SK-N-MC (cell line): Measurements from ENCODE around the gene DNAH8.

Source experiments
- DNase-seq: peaks from one replicate; pipeline ENCODE4 v3.0.0-alpha.2; 2011; ENCODE audit warnings: low read depth, low spot score
- H3K27ac ChIP-seq: fragments of 200-600 bp; sonication (generic); 2 replicates; pipeline ENCODE4 v1.5.1; 2016; ENCODE audit warnings: mixed run types
- H3K36me3 ChIP-seq: fragments of 200-600 bp; sonication (generic); 2 replicates; pipeline ENCODE4 v1.6.1; 2017; ENCODE audit warnings: antibody characterized with exemption, low read length, mixed read lengths; ENCODE audit not compliant: insufficient read depth
- H3K4me3 ChIP-seq: fragments of 200-600 bp; sonication (generic); 2 replicates; pipeline ENCODE4 v1.5.1; 2016
- H3K9ac ChIP-seq: fragments of 200-600 bp; sonication (generic); 2 replicates; pipeline ENCODE4 v1.8.0; 2017; ENCODE audit warnings: mixed run types, mixed read lengths; ENCODE audit not compliant: insufficient read length
- H3K9me3 ChIP-seq: fragments of 200-600 bp; sonication (generic); 2 replicates; pipeline ENCODE4 v1.6.1; 2017; ENCODE audit warnings: low read depth, mild to moderate bottlenecking, antibody characterized with exemption, low read length, moderate library complexity, mixed read lengths
- EZH2 ChIP-seq: fragments of 200-600 bp; sonication (generic); IDR thresholded peaks from one replicate; pipeline ENCODE4 v1.6.1; 2017; ENCODE audit warnings: antibody characterized with exemption
- FOXP2 ChIP-seq: optimal IDR thresholded peaks from 2 replicates; pipeline ENCODE3; 2011; ENCODE audit warnings: mild to moderate bottlenecking, moderate library complexity; ENCODE audit not compliant: insufficient read depth; ENCODE audit errors: extremely low read length, control extremely low read depth
- POLR2AphosphoS5 ChIP-seq: IDR thresholded peaks from 2 replicates; pipeline ENCODE4 v1.6.1; 2012; ENCODE audit warnings: mild to moderate bottlenecking, low read depth, low read length, borderline replicate concordance

The DNAH8 gene

GRCh38 chr6:39073471-39074355, 358.6 kb downstream of the DNAH8 start:
- Histone ChIP-seq H3K27ac (no peak overlapping the region), H3K9me3 (no peaks in the 10 kb centered on the region), H3K36me3 (no peaks in the 10 kb centered on the region), H3K9ac (no peak overlapping the region), H3K4me3 (no peak overlapping the region)
- TF ChIP-seq FOXP2: no peak
- TF ChIP-seq EZH2: no peak
- no peak for TF ChIP-seq POLR2AphosphoS5
- no peak for DNase-seq

GRCh38 chr6:39074486-39074885, 359.4 kb downstream of the DNAH8 start:
- H3K36me3 ChIP-seq: no peaks in the 10 kb centered on the region
- no peaks in the 10 kb centered on the region for H3K9me3 ChIP-seq
- H3K27ac ChIP-seq: no peak overlapping the region
- H3K4me3 ChIP-seq: no peak overlapping the region
- TF ChIP-seq POLR2AphosphoS5: no peak
- no peak for TF ChIP-seq FOXP2
- no peak for TF ChIP-seq EZH2
- no peak for DNase-seq
- H3K9ac ChIP-seq: no peak overlapping the region

GRCh38 chr6:39075010-39075686, 360.0 kb downstream of the DNAH8 start:
- no peak overlapping the region for H3K4me3 ChIP-seq
- no peak overlapping the region for H3K27ac ChIP-seq
- no peaks in the 10 kb centered on the region for H3K36me3 ChIP-seq
- no peaks in the 10 kb centered on the region for H3K9me3 ChIP-seq
- DNase-seq: no peak
- no peak overlapping the region for H3K9ac ChIP-seq
- no peak for TF ChIP-seq EZH2
- no peak for TF ChIP-seq FOXP2

GRCh38 chr6:39075807-39076622, 360.9 kb downstream of the DNAH8 start:
- TF ChIP-seq FOXP2 (no peak), POLR2AphosphoS5 (no peak), EZH2 (no peak)
- Histone ChIP-seq H3K4me3 (no peak overlapping the region), H3K9ac (no peak overlapping the region), H3K27ac (no peak overlapping the region), H3K36me3 (no peaks in the 10 kb centered on the region), H3K9me3 (no peaks in the 10 kb centered on the region)
- DNase-seq: no peak

- no peaks in the 10 kb centered on the region for H3K9me3 ChIP-seq
- no peaks in the 10 kb centered on the region for H3K36me3 ChIP-seq
- no peak overlapping the region for H3K27ac ChIP-seq
- H3K9ac ChIP-seq: no peak overlapping the region
- H3K4me3 ChIP-seq: no peak overlapping the region
- no peak for DNase-seq
- no peak for TF ChIP-seq FOXP2
- TF ChIP-seq EZH2: no peak
- no peak for TF ChIP-seq POLR2AphosphoS5
Observed at GRCh38 chr6:39076623-39077535, 361.8 kb downstream of the DNAH8 start.

GRCh38 chr6:39077882-39078594, 362.9 kb downstream of the DNAH8 start:
- Histone ChIP-seq H3K9me3 (no peaks in the 10 kb centered on the region), H3K36me3 (no peaks in the 10 kb centered on the region), H3K27ac (no peak overlapping the region), H3K9ac (no peak overlapping the region), H3K4me3 (no peak overlapping the region)
- DNase-seq: no peak
- TF ChIP-seq POLR2AphosphoS5 (no peak), EZH2 (no peak), FOXP2 (no peak)

GRCh38 chr6:39078695-39079094, 363.6 kb downstream of the DNAH8 start:
- Histone ChIP-seq H3K4me3 (no peak overlapping the region), H3K9me3 (no peaks in the 10 kb centered on the region), H3K9ac (no peak overlapping the region), H3K27ac (no peak overlapping the region), H3K36me3 (no peaks in the 10 kb centered on the region)
- TF ChIP-seq EZH2 (no peak), POLR2AphosphoS5 (no peak), FOXP2 (no peak)
- no peak for DNase-seq
